GM23338 (cell line): ENCODE measurements around the gene DNAJB8. TPM values are rescaled to one million over a fixed set of nuclear protein-coding genes. Genes with fewer than 3 reads are reported as not detected.

Source experiments
- ATAC-seq: fragments of 200-7000 bp; cut with Tn5 transposase; 3 replicates; pipeline ENCODE4 v1.9.1; 2020
- DNase-seq: peaks from one replicate; pipeline ENCODE4 v3.0.0-alpha.2; 2015; ENCODE audit warnings: low spot score
- H2AFZ ChIP-seq: fragments of 200-600 bp; sonication (generic); 2 replicates; pipeline ENCODE4 v1.8.0; 2016; ENCODE audit warnings: antibody characterized with exemption, mild to moderate bottlenecking, moderate library complexity
- H3F3A ChIP-seq: fragments of 200-600 bp; sonication (generic); replicated peaks from 2 replicates; pipeline ENCODE4 v1.8.0; 2017; ENCODE audit warnings: antibody characterized with exemption, mixed run types, low read depth
- H3K27ac ChIP-seq: fragments of 200-600 bp; sonication (generic); 2 replicates; pipeline ENCODE4 v1.6.1; 2016; ENCODE audit warnings: low read depth
- H3K27me3 ChIP-seq: fragments of 200-600 bp; sonication (generic); 2 replicates; pipeline ENCODE4 v1.8.0; 2016; ENCODE audit warnings: mild to moderate bottlenecking, mixed run types, moderate library complexity; ENCODE audit not compliant: insufficient read depth
- H3K36me3 ChIP-seq: fragments of 200-600 bp; sonication (generic); 2 replicates; pipeline ENCODE4 v1.8.0; 2016; ENCODE audit warnings: mild to moderate bottlenecking; ENCODE audit not compliant: insufficient read depth
- H3K4me1 ChIP-seq: fragments of 200-600 bp; sonication (generic); 2 replicates; pipeline ENCODE4 v1.8.0; 2016; ENCODE audit warnings: mild to moderate bottlenecking, moderate library complexity; ENCODE audit not compliant: insufficient read depth
- H3K4me2 ChIP-seq: fragments of 200-600 bp; sonication (generic); 2 replicates; pipeline ENCODE4 v1.7.1; 2017; ENCODE audit warnings: mixed run types
- H3K4me3 ChIP-seq: fragments of 200-600 bp; sonication (generic); 2 replicates; pipeline ENCODE4 v1.6.1; 2016; ENCODE audit warnings: mixed run types
- H3K79me2 ChIP-seq: fragments of 200-600 bp; sonication (generic); replicated peaks from 2 replicates; pipeline ENCODE4 v1.8.0; 2017; ENCODE audit warnings: mild to moderate bottlenecking; ENCODE audit not compliant: insufficient read depth
- H3K9me2 ChIP-seq: fragments of 200-600 bp; sonication (generic); 2 replicates; pipeline ENCODE4 v1.8.0; 2017; ENCODE audit not compliant: insufficient read depth
- H4K20me1 ChIP-seq: fragments of 200-600 bp; sonication (generic); replicated peaks from 2 replicates; pipeline ENCODE4 v1.8.0; 2017; ENCODE audit warnings: mild to moderate bottlenecking; ENCODE audit not compliant: insufficient read depth
- H3K27ac Mint-ChIP-seq: 2 replicates; pipeline ENCODE4 v1.8.0; 2020; ENCODE audit warnings: inconsistent platforms, mild to moderate bottlenecking, moderate library complexity, mixed read lengths
- H3K27me3 Mint-ChIP-seq: 3 replicates; pipeline ENCODE4 v1.8.0; 2022; ENCODE audit warnings: low read depth, mild to moderate bottlenecking, moderate library complexity, mixed read lengths, inconsistent platforms; ENCODE audit not compliant: insufficient read depth, poor library complexity
- H3K36me3 Mint-ChIP-seq: 3 replicates; pipeline ENCODE4 v1.8.0; 2021; ENCODE audit warnings: low read depth, mild to moderate bottlenecking, inconsistent platforms, moderate library complexity, mixed read lengths
- H3K4me1 Mint-ChIP-seq: 3 replicates; pipeline ENCODE4 v1.8.0; 2020; ENCODE audit warnings: mild to moderate bottlenecking, inconsistent platforms, mixed read lengths
- H3K4me3 Mint-ChIP-seq: 3 replicates; pipeline ENCODE4 v1.8.0; 2021; ENCODE audit warnings: moderate library complexity, mild to moderate bottlenecking, inconsistent platforms, mixed read lengths
- H3K9me3 Mint-ChIP-seq: 3 replicates; pipeline ENCODE4 v1.8.0; 2020; ENCODE audit warnings: moderate library complexity, mild to moderate bottlenecking, inconsistent platforms, mixed read lengths
- CREB1 ChIP-seq: fragments of 250-450 bp; sonication (Bioruptor Pico); IDR thresholded peaks from 2 replicates; pipeline ENCODE4 v1.5.0; 2020; ENCODE audit warnings: low read depth, mild to moderate bottlenecking, moderate library complexity
- CTCF ChIP-seq, 2 experiments: fragments of 200-600 bp in 1 of 2; sonication (generic) in 1 of 2; conservative IDR thresholded peaks; 2 replicates each; pipeline versions ENCODE4 v1.5.1 to v1.6.1; 2016 to 2017; ENCODE audit warnings: antibody characterized with exemption in 2 of 2, low read depth in 2 of 2, mild to moderate bottlenecking in 2 of 2, moderate library complexity in 1 of 2
- EZH2 ChIP-seq: fragments of 200-600 bp; sonication (generic); IDR thresholded peaks from one replicate; pipeline ENCODE4 v1.8.0; 2017; ENCODE audit warnings: antibody characterized with exemption, mild to moderate bottlenecking, low read depth; ENCODE audit not compliant: unreplicated experiment
- EZH2phosphoT487 ChIP-seq: fragments of 200-600 bp; sonication (generic); IDR thresholded peaks from one replicate; pipeline ENCODE4 v1.8.1; 2018; ENCODE audit warnings: antibody characterized with exemption; ENCODE audit not compliant: unreplicated experiment
- JUNB ChIP-seq: IDR thresholded peaks from one replicate; pipeline ENCODE4 v1.6.1; 2016; ENCODE audit warnings: antibody characterized with exemption; ENCODE audit not compliant: unreplicated experiment
- NANOG ChIP-seq: IDR thresholded peaks from 2 replicates; pipeline ENCODE4 v1.6.1; 2016; ENCODE audit warnings: antibody characterized with exemption, borderline replicate concordance
- POLR2AphosphoS5 ChIP-seq: IDR thresholded peaks from 2 replicates; pipeline ENCODE4 v1.6.1; 2016; ENCODE audit warnings: antibody characterized with exemption, low read depth
- STAT1 ChIP-seq: IDR thresholded peaks from one replicate; pipeline ENCODE4 v1.6.1; 2016; ENCODE audit warnings: antibody characterized with exemption; ENCODE audit not compliant: unreplicated experiment
- ZNF114 ChIP-seq: fragments of 250-450 bp; sonication (Bioruptor Pico); IDR thresholded peaks from 2 replicates; pipeline ENCODE4 v1.5.0; 2020; ENCODE audit warnings: mild to moderate bottlenecking, moderate library complexity
- ZNF331 ChIP-seq: fragments of 250-450 bp; sonication (Bioruptor Pico); IDR thresholded peaks from 2 replicates; pipeline ENCODE4 v1.5.0; 2020; ENCODE audit warnings: low read depth, mild to moderate bottlenecking, moderate library complexity
- polyA plus RNA-seq: library from polyadenylated mRNA; unstranded; fragments of >200 nt; fragmentation: Nextera tagmentation; extraction: Ambion mirVana; gene quantifications from 2 replicates; pipeline ENCODE4 v1.2.1, GENCODE V29; 2016
- total RNA-seq: library from RNA; depleted of rRNA; stranded (reverse); fragments of >200 nt; shearing (Covaris generic); gene quantifications from 2 replicates; pipeline ENCODE4 v1.2.3, GENCODE V29; 2014
- TF ChIP-seq, protein P1 (sequence below): IDR thresholded peaks from 2 replicates; pipeline ENCODE4 v1.6.1; 2016; ENCODE audit warnings: antibody characterized with exemption
- TF ChIP-seq, protein P2 (sequence below): fragments of 250-450 bp; sonication (Bioruptor Pico); IDR thresholded peaks from 2 replicates; pipeline ENCODE4 v1.5.0; 2020; ENCODE audit warnings: mild to moderate bottlenecking, moderate library complexity
- TF ChIP-seq, protein P3 (sequence below): IDR thresholded peaks from one replicate; pipeline ENCODE4 v1.6.1; 2018; ENCODE audit warnings: antibody characterized with exemption; ENCODE audit not compliant: unreplicated experiment

The DNAJB8 gene
- total and polyA plus RNA-seq, 2 experiments from 2014 or later, result not detected

GRCh38 chr3:128443771-128444170, 22.9 kb downstream of the DNAJB8 start:
- DNase-seq, result no peak
- ATAC-seq, result no peak
- Mint-ChIP-seq H3K4me3 (no peak overlapping the region), H3K27me3 (peaks cover 18% of the 10 kb centered on the region), H3K9me3 (peaks cover 4% of the 10 kb centered on the region), H3K4me1 (peaks cover 11% of the 10 kb centered on the region), H3K36me3 (no peaks in the 10 kb centered on the region), H3K27ac (no peak overlapping the region)
- H3K4me1 ChIP-seq, result no peaks in the 10 kb centered on the region
- TF ChIP-seq CREB1, result no peak
- TF ChIP-seq, protein P1, sequence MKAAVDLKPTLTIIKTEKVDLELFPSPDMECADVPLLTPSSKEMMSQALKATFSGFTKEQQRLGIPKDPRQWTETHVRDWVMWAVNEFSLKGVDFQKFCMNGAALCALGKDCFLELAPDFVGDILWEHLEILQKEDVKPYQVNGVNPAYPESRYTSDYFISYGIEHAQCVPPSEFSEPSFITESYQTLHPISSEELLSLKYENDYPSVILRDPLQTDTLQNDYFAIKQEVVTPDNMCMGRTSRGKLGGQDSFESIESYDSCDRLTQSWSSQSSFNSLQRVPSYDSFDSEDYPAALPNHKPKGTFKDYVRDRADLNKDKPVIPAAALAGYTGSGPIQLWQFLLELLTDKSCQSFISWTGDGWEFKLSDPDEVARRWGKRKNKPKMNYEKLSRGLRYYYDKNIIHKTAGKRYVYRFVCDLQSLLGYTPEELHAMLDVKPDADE, result no peak
- TF ChIP-seq STAT1, result no peak
- TF ChIP-seq, protein P2, sequence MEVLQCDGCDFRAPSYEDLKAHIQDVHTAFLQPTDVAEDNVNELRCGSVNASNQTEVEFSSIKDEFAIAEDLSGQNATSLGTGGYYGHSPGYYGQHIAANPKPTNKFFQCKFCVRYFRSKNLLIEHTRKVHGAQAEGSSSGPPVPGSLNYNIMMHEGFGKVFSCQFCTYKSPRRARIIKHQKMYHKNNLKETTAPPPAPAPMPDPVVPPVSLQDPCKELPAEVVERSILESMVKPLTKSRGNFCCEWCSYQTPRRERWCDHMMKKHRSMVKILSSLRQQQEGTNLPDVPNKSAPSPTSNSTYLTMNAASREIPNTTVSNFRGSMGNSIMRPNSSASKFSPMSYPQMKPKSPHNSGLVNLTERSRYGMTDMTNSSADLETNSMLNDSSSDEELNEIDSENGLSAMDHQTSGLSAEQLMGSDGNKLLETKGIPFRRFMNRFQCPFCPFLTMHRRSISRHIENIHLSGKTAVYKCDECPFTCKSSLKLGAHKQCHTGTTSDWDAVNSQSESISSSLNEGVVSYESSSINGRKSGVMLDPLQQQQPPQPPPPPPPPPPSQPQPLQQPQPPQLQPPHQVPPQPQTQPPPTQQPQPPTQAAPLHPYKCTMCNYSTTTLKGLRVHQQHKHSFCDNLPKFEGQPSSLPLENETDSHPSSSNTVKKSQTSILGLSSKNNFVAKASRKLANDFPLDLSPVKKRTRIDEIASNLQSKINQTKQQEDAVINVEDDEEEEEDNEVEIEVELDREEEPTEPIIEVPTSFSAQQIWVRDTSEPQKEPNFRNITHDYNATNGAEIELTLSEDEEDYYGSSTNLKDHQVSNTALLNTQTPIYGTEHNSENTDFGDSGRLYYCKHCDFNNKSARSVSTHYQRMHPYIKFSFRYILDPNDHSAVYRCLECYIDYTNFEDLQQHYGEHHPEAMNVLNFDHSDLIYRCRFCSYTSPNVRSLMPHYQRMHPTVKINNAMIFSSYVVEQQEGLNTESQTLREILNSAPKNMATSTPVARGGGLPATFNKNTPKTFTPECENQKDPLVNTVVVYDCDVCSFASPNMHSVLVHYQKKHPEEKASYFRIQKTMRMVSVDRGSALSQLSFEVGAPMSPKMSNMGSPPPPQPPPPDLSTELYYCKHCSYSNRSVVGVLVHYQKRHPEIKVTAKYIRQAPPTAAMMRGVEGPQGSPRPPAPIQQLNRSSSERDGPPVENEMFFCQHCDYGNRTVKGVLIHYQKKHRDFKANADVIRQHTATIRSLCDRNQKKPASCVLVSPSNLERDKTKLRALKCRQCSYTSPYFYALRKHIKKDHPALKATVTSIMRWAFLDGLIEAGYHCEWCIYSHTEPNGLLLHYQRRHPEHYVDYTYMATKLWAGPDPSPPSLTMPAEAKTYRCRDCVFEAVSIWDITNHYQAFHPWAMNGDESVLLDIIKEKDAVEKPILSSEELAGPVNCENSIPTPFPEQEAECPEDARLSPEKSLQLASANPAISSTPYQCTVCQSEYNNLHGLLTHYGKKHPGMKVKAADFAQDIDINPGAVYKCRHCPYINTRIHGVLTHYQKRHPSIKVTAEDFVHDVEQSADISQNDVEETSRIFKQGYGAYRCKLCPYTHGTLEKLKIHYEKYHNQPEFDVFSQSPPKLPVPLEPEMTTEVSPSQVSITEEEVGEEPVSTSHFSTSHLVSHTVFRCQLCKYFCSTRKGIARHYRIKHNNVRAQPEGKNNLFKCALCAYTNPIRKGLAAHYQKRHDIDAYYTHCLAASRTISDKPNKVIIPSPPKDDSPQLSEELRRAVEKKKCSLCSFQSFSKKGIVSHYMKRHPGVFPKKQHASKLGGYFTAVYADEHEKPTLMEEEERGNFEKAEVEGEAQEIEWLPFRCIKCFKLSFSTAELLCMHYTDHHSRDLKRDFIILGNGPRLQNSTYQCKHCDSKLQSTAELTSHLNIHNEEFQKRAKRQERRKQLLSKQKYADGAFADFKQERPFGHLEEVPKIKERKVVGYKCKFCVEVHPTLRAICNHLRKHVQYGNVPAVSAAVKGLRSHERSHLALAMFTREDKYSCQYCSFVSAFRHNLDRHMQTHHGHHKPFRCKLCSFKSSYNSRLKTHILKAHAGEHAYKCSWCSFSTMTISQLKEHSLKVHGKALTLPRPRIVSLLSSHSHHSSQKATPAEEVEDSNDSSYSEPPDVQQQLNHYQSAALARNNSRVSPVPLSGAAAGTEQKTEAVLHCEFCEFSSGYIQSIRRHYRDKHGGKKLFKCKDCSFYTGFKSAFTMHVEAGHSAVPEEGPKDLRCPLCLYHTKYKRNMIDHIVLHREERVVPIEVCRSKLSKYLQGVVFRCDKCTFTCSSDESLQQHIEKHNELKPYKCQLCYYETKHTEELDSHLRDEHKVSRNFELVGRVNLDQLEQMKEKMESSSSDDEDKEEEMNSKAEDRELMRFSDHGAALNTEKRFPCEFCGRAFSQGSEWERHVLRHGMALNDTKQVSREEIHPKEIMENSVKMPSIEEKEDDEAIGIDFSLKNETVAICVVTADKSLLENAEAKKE, result no peak
- TF ChIP-seq EZH2phosphoT487, result no peak
- no peak for TF ChIP-seq ZNF114 (CRISPR knock-in tag)
- TF ChIP-seq JUNB, result no peak
- no peak for TF ChIP-seq POLR2AphosphoS5
- TF ChIP-seq CTCF (conservative IDR thresholded peaks at IDR 0.05; ENCODE audit: low read depth in 2 of 2), result no peak
- TF ChIP-seq ZNF331 (CRISPR knock-in tag), result no peak
- TF ChIP-seq, protein P3, sequence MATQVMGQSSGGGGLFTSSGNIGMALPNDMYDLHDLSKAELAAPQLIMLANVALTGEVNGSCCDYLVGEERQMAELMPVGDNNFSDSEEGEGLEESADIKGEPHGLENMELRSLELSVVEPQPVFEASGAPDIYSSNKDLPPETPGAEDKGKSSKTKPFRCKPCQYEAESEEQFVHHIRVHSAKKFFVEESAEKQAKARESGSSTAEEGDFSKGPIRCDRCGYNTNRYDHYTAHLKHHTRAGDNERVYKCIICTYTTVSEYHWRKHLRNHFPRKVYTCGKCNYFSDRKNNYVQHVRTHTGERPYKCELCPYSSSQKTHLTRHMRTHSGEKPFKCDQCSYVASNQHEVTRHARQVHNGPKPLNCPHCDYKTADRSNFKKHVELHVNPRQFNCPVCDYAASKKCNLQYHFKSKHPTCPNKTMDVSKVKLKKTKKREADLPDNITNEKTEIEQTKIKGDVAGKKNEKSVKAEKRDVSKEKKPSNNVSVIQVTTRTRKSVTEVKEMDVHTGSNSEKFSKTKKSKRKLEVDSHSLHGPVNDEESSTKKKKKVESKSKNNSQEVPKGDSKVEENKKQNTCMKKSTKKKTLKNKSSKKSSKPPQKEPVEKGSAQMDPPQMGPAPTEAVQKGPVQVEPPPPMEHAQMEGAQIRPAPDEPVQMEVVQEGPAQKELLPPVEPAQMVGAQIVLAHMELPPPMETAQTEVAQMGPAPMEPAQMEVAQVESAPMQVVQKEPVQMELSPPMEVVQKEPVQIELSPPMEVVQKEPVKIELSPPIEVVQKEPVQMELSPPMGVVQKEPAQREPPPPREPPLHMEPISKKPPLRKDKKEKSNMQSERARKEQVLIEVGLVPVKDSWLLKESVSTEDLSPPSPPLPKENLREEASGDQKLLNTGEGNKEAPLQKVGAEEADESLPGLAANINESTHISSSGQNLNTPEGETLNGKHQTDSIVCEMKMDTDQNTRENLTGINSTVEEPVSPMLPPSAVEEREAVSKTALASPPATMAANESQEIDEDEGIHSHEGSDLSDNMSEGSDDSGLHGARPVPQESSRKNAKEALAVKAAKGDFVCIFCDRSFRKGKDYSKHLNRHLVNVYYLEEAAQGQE, result no peak
- no peak for TF ChIP-seq EZH2
- TF ChIP-seq NANOG, result no peak
- no peaks in the 10 kb centered on the region for H3K79me2 ChIP-seq
- no peaks in the 10 kb centered on the region for H3F3A ChIP-seq
- no peak overlapping the region for H3K4me2 ChIP-seq
- H2AFZ ChIP-seq, result no peak overlapping the region
- no peaks in the 10 kb centered on the region for H3K27me3 ChIP-seq
- 0 out of 2 replicates have a peak, but pooled peaks cover 5% of the 10 kb centered on the region for H3K9me2 ChIP-seq
- H4K20me1 ChIP-seq, result no peaks in the 10 kb centered on the region
- H3K4me3 ChIP-seq, result no peak overlapping the region
- no peaks in the 10 kb centered on the region for H3K36me3 ChIP-seq
- no peak overlapping the region for H3K27ac ChIP-seq
